ENCODE data around the gene BST1. TPM values are rescaled to one million over a fixed set of nuclear protein-coding genes. Genes with fewer than 3 reads are reported as not detected.
A peak's percentile ranks its signal among the peaks of the same experiment; 100 is the strongest.

Gene BST1, protein sequence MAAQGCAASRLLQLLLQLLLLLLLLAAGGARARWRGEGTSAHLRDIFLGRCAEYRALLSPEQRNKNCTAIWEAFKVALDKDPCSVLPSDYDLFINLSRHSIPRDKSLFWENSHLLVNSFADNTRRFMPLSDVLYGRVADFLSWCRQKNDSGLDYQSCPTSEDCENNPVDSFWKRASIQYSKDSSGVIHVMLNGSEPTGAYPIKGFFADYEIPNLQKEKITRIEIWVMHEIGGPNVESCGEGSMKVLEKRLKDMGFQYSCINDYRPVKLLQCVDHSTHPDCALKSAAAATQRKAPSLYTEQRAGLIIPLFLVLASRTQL
- total RNA-seq (under 1 TPM; 0.44 to 0.48 TPM), polyA plus RNA-seq (0.39 TPM)

- H3K27me3 Mint-ChIP-seq: peaks cover 12 to 30% of the 10 kb centered on the region in 2 donors
- peaks cover 13 to 16% (median 15%) of the 10 kb centered on the region in 3 donors for H3K4me1 Mint-ChIP-seq
- H3K4me1 ChIP-seq (ENCODE audit: insufficient read depth, low read length): no peaks in the 10 kb centered on the region
- H3K36me3 Mint-ChIP-seq: peaks cover 0 to 3% (median 0%) of the 10 kb centered on the region in 3 donors
- no peaks in the 10 kb centered on the region for H3K9me3 ChIP-seq (ENCODE audit: low read length)
- H3K4me3 ChIP-seq (ENCODE audit: low read length): peak within 1 kb of the TSS; percentile 56
- peak; percentile 9 to 60 (median 33) for DNase-seq
- H3K27ac Mint-ChIP-seq: peak within 1 kb of the TSS in 4 of 8 donors; percentile 46 to 94 (median 74)
- POLR2A ChIA-PET: no interaction called here
- CTCF ChIA-PET: no interaction called here
- peak within 1 kb of the TSS; percentile 86 to 92 (median 87) for H3K4me3 Mint-ChIP-seq
- no peak within 1 kb of the TSS for H3K27ac ChIP-seq (ENCODE audit: low read depth, low read length)
- no peaks in the 10 kb centered on the region for H3K27me3 ChIP-seq (ENCODE audit: insufficient read depth, low read length, poor library complexity, severe bottlenecking)
- H3K36me3 ChIP-seq (ENCODE audit: insufficient read depth, low read length): no peaks in the 10 kb centered on the region
- H3K9me3 Mint-ChIP-seq: no peaks in the 10 kb centered on the region
Measured at GRCh38 chr4:15702941-15703403, at the start of gene BST1. TSS of gene BST1 (plus strand) at chr4:15703065. CDS start at chr4:15703145, 80 bp downstream.

DNA sequence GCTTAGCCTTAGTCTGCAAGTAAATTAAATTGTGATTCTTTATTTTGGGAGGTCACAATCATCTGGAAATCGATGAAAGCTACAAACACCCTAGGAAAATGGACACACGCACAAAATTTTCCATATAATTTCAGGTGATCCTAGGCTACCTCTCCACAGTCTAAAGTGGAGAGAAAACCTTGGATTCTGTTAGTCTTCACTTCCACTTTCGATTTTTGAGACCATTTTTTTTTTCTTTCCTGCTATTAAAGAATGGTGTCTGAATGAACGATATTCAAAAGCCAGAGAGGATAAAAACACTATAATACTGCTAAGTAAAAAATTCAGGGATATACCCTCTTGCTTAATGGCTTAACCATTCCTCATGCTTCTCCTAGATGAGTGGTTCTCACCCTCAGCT is 49.4 kb upstream of the BST1 start:
- no peaks in the 10 kb centered on the region for H3K36me3 ChIP-seq (ENCODE audit: insufficient read depth, low read length)
- no peak for DNase-seq
- H3K27ac ChIP-seq (ENCODE audit: low read depth, low read length): peak overlapping the region; percentile 57
- H3K4me1 ChIP-seq (ENCODE audit: insufficient read depth, low read length): peaks cover 62% of the 10 kb centered on the region
- H3K4me3 ChIP-seq (ENCODE audit: low read length): peak overlapping the region; percentile 52
- Mint-ChIP-seq H3K4me3 (peak overlapping the region; percentile 96 to 100 (median 98)), H3K36me3 (peaks cover 0 to 10% (median 0%) of the 10 kb centered on the region in 3 donors), H3K27ac (peak overlapping the region; percentile 59 to 99 (median 96)), H3K9me3 (no peaks in the 10 kb centered on the region), H3K27me3 (no peaks in the 10 kb centered on the region), H3K4me1 (peaks cover 57 to 66% (median 63%) of the 10 kb centered on the region in 3 donors)
- H3K27me3 ChIP-seq (ENCODE audit: insufficient read depth, low read length, poor library complexity, severe bottlenecking): no peaks in the 10 kb centered on the region
- ChIA-PET POLR2A (interaction anchor here (2.6 kb wide), 1 partner anchor 650 kb away, joined by 5 read pairs; the partner anchor contains the start of gene CPEB2), CTCF (interaction anchor here (0.9 to 1.2 kb wide), 2 partner anchors 422 to 652 kb away, joined by 3 read pairs; no protein-coding TSS in a partner anchor)
- no peaks in the 10 kb centered on the region for H3K9me3 ChIP-seq (ENCODE audit: low read length)

DNA sequence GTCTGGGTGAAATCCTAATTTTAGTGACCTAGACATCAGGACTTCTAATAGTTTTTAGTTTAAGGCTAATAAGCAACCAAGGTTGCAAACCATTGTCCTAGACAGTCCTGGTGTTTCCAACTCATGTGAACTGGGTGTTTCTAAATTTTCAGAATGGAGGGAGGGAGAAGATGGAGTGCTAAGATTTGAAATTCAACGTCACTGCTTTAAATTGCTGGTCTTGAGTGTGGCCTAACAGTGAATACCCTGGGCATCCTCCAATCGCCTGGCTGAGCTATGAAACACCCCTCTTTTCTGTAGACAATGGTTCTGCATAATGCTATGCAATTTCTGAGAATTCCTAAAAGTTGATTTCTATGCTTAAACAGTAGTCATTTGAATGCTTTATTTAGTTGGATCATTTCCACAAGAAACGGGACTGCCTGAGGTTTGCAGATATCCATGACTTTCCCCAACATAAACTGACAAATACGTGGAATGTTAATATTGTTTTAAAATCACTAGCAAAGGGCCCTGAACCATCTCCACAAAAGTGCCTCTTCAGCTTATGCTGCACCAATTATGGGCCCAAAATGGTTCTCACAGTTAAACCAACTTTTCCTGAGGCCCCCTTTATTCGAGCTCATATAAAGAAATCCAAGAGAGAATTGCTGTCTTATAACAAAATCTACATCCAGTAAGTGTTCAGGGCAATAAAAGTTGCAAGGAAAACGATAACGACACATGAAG is 48.8 kb upstream of the BST1 start:
- Histone ChIP-seq H3K27ac (ENCODE audit: low read depth, low read length) (peak overlapping the region; percentile 57), H3K4me3 (ENCODE audit: low read length) (peak overlapping the region; percentile 52), H3K36me3 (ENCODE audit: insufficient read depth, low read length) (no peaks in the 10 kb centered on the region), H3K4me1 (ENCODE audit: insufficient read depth, low read length) (peaks cover 56% of the 10 kb centered on the region), H3K27me3 (ENCODE audit: insufficient read depth, low read length, poor library complexity, severe bottlenecking) (no peaks in the 10 kb centered on the region), H3K9me3 (ENCODE audit: low read length) (no peaks in the 10 kb centered on the region)
- Mint-ChIP-seq H3K9me3 (no peaks in the 10 kb centered on the region), H3K27ac (peak overlapping the region; percentile 95 to 99 (median 96)), H3K4me3 (peak overlapping the region; percentile 96 to 100 (median 98)), H3K27me3 (no peaks in the 10 kb centered on the region), H3K4me1 (peaks cover 51 to 59% (median 57%) of the 10 kb centered on the region in 3 donors), H3K36me3 (peaks cover 0 to 10% (median 0%) of the 10 kb centered on the region in 3 donors)
- POLR2A ChIA-PET: interaction anchor here (1.0 to 2.6 kb wide), 3 partner anchors 28 to 651 kb away, joined by 3 to 14 read pairs (median 5); partner anchors contain the start of genes CPEB2 and FAM200B
- DNase-seq: no peak
- CTCF ChIA-PET: interaction anchor here (0.8 to 1.6 kb wide), 5 partner anchors 28 to 653 kb away, joined by 3 to 7 read pairs (median 3); partner anchors contain the start of genes CPEB2 and FAM200B

DNA sequence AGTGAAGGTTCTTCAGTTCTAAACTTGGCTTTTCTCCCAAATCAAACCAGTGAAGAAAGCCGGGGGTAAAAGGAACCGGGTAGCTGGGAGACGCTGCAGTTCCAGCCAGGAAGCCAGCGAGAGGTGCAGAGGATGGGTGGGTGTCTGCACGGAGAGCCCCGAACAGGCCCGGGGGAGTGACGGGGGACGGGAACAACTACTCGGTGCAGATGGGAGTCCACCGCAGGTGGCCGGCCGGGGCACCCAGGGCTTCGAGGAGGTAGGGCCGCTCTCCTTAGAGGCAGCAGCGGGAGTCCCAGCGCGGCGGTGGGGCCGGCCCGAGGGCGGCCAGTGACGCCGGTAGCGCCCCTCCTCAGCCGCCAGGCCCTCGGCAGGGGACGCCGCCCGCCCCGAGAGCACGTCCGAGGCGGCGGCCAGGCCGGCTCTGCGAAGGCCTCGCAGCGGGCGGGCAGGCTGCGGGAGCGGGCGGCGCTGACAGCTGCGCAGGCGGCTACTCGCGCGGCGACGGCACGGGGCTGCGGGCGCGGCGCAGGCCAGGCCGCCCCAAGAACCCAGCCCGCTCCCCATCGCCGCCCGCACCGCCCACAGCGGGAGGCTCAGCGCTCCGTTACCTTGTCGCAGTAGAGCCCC is 48.2 kb upstream of the BST1 start:
- Mint-ChIP-seq H3K36me3 (peaks cover 0 to 10% (median 0%) of the 10 kb centered on the region in 3 donors), H3K9me3 (no peaks in the 10 kb centered on the region), H3K4me3 (peak overlapping the region; percentile 96 to 100 (median 98)), H3K27me3 (no peaks in the 10 kb centered on the region), H3K4me1 (peaks cover 48 to 53% (median 51%) of the 10 kb centered on the region in 3 donors), H3K27ac (peak overlapping the region; percentile 96 to 99 (median 97))
- peak in 4 of 5 donors; percentile 17 to 63 (median 36) for DNase-seq
- H3K4me1 ChIP-seq (ENCODE audit: insufficient read depth, low read length): peaks cover 51% of the 10 kb centered on the region
- POLR2A ChIA-PET: interaction anchor here (1.0 to 2.6 kb wide), 3 partner anchors 27 to 652 kb away, joined by 3 to 14 read pairs (median 5); partner anchors contain the start of genes CPEB2 and FAM200B
- no peaks in the 10 kb centered on the region for H3K9me3 ChIP-seq (ENCODE audit: low read length)
- peak overlapping the region; percentile 52 for H3K4me3 ChIP-seq (ENCODE audit: low read length)
- peak overlapping the region; percentile 57 for H3K27ac ChIP-seq (ENCODE audit: low read depth, low read length)
- CTCF ChIA-PET: interaction anchor here (0.8 to 1.6 kb wide), 3 partner anchors 28 to 652 kb away, joined by 3 to 7 read pairs (median 4); partner anchors contain the start of genes CPEB2 and FAM200B
- no peaks in the 10 kb centered on the region for H3K36me3 ChIP-seq (ENCODE audit: insufficient read depth, low read length)
- H3K27me3 ChIP-seq (ENCODE audit: insufficient read depth, low read length, poor library complexity, severe bottlenecking): no peaks in the 10 kb centered on the region

DNA sequence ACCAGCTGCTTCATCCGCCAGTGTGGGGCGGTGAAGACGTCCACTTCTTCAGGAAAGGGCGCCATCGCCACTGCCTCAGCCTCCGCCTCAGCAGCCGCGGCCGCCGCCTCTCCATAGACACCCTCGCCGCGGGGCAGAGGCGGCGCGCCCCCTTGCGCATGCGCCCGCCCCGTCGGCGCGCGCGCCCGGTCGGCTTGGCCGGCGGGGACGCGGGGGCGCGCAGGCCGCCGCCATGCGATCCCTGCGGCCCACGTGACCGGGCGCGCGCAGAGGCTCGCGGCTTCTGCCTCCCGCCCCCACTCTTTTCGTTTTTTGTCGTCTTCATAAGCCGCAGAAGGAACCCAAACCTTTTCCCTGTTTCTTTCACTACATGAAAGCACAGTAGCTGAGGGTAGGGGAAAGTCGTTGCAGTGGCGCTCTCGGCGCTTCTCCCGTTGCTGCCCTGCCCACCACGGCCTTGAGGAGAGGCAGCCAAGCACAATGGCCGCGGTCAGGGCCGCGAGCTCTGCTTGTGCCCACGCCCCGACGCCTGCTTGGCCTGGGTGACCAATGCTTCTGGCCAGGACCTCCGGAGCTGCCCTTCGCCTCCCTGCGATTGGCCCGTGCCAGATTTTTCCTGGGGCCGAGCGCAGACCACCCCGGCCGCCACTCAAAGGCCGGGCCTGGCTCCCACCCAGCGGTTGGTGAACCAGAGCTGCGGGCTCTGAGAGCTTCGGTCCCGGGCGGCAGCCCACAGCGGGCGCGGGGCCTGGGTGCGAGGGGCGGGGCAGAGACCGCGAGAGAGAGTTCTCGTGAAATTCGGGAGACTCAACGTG is 47.4 kb upstream of the BST1 start, which contains the start of gene FBXL5:
Gene FBXL5, minus strand, starts transcription at position 135 of the 815 bp plus-strand sequence. Its CDS starts 70 bp downstream, at position 65.
- peak; percentile 77 to 88 (median 86) for DNase-seq
- H3K4me1 Mint-ChIP-seq: peaks cover 42 to 46% (median 44%) of the 10 kb centered on the region in 3 donors
- Histone ChIP-seq H3K36me3 (ENCODE audit: insufficient read depth, low read length) (no peaks in the 10 kb centered on the region), H3K4me3 (ENCODE audit: low read length) (peak within 1 kb of the TSS; percentile 77), H3K27ac (ENCODE audit: low read depth, low read length) (peak within 1 kb of the TSS; percentile 87), H3K4me1 (ENCODE audit: insufficient read depth, low read length) (peaks cover 44% of the 10 kb centered on the region), H3K9me3 (ENCODE audit: low read length) (no peaks in the 10 kb centered on the region), H3K27me3 (ENCODE audit: insufficient read depth, low read length, poor library complexity, severe bottlenecking) (no peaks in the 10 kb centered on the region)
- H3K9me3 Mint-ChIP-seq: no peaks in the 10 kb centered on the region
- ChIA-PET CTCF (interaction anchor here (0.7 to 1.6 kb wide), 2 partner anchors 27 kb away, joined by 3 to 7 read pairs; partner anchors contain the start of gene FAM200B), POLR2A (interaction anchor here (1.2 to 2.6 kb wide), 3 partner anchors 26 to 654 kb away, joined by 5 to 14 read pairs (median 8); partner anchors contain the start of genes CPEB2 and FAM200B)
- no peaks in the 10 kb centered on the region for H3K27me3 Mint-ChIP-seq
- H3K27ac Mint-ChIP-seq: peak within 1 kb of the TSS; percentile 96 to 99 (median 98)
- H3K4me3 Mint-ChIP-seq: peak within 1 kb of the TSS; percentile 96 to 100 (median 98)
- peaks cover 0 to 10% (median 0%) of the 10 kb centered on the region in 3 donors for H3K36me3 Mint-ChIP-seq

- POLR2A ChIA-PET: interaction anchor here (1.2 to 2.6 kb wide), 3 partner anchors 26 to 655 kb away, joined by 5 to 14 read pairs (median 8); partner anchors contain the start of genes CPEB2 and FAM200B
- H3K9me3 Mint-ChIP-seq: no peaks in the 10 kb centered on the region
- Histone ChIP-seq H3K4me3 (ENCODE audit: low read length) (peak overlapping the region; percentile 77), H3K27me3 (ENCODE audit: insufficient read depth, low read length, poor library complexity, severe bottlenecking) (no peaks in the 10 kb centered on the region), H3K9me3 (ENCODE audit: low read length) (no peaks in the 10 kb centered on the region), H3K36me3 (ENCODE audit: insufficient read depth, low read length) (no peaks in the 10 kb centered on the region), H3K4me1 (ENCODE audit: insufficient read depth, low read length) (peaks cover 38% of the 10 kb centered on the region), H3K27ac (ENCODE audit: low read depth, low read length) (peak overlapping the region; percentile 87)
- H3K4me1 Mint-ChIP-seq: peaks cover 38 to 41% (median 39%) of the 10 kb centered on the region in 3 donors
- no peaks in the 10 kb centered on the region for H3K27me3 Mint-ChIP-seq
- CTCF ChIA-PET: interaction anchor here (0.7 kb wide), 1 partner anchor 26 kb away, joined by 3 read pairs; no protein-coding TSS in a partner anchor
- H3K4me3 Mint-ChIP-seq: peak overlapping the region; percentile 94 to 99 (median 95)
- peaks cover 0 to 10% (median 0%) of the 10 kb centered on the region in 3 donors for H3K36me3 Mint-ChIP-seq
- DNase-seq: no peak
- H3K27ac Mint-ChIP-seq: peak overlapping the region; percentile 96 to 99 (median 98)
Measured at GRCh38 chr4:15656038-15656470, 46.8 kb upstream of the BST1 start.

Measured in CD8-positive, alpha-beta memory T cell (primary cell).